Measurements from ENCODE around the gene OSM. TPM values are rescaled to one million over a fixed set of nuclear protein-coding genes. Genes with fewer than 3 reads are reported as not detected.

The OSM gene
- total RNA-seq, 4 donors from 2014 or later = 0.40 TPM; not detected in 3

DNA sequence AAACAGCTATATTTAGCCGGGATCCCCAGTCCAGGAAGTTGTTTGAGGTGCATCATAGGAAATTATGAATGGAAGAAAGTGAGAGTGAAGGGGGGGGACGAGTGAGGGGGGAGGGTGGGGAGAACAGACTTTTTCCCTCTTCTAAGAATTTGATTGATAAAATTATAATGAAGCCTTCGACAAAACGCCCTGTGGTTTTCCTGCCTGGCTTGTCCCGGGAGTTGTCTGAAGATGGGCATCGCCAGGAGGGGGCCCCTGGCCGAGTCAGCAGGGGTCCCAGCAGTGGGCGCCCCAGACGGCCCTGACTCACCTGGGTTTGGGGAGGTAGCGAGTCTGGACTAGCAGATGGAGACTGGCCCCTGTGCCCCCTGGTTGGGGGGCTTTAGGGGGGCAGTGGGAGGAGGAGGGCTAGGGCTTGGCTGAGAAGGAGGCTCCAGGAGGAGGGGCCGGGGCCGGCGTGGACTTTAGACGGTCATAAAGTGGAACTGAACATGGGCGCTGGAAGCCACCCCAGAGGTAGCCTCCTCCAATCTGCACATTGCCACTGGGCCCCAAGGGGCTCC is 19.8 kb downstream of the OSM start:
- DNase-seq = no peak
- Histone ChIP-seq H3K27me3 (no peaks in the 10 kb centered on the region), H3K4me1 (peaks cover 15 to 29% of the 10 kb centered on the region in 2 donors), H3K27ac (no peak overlapping the region), H3K9me3 (no peaks in the 10 kb centered on the region), H3K4me3 (replicated peaks in 1 of 3) (peak overlapping the region in 1 of 3 donors; percentile 24), H3K36me3 (no peaks in the 10 kb centered on the region)
- 21 to 30% methylated on average over 15 of the region's 15 CpGs for WGBS, 2 donors
- TF ChIP-seq POLR2A (IDR thresholded peaks at IDR 0.05) = no peak
- intact Hi-C loops (cut with DNase I) = no loop called here

DNA sequence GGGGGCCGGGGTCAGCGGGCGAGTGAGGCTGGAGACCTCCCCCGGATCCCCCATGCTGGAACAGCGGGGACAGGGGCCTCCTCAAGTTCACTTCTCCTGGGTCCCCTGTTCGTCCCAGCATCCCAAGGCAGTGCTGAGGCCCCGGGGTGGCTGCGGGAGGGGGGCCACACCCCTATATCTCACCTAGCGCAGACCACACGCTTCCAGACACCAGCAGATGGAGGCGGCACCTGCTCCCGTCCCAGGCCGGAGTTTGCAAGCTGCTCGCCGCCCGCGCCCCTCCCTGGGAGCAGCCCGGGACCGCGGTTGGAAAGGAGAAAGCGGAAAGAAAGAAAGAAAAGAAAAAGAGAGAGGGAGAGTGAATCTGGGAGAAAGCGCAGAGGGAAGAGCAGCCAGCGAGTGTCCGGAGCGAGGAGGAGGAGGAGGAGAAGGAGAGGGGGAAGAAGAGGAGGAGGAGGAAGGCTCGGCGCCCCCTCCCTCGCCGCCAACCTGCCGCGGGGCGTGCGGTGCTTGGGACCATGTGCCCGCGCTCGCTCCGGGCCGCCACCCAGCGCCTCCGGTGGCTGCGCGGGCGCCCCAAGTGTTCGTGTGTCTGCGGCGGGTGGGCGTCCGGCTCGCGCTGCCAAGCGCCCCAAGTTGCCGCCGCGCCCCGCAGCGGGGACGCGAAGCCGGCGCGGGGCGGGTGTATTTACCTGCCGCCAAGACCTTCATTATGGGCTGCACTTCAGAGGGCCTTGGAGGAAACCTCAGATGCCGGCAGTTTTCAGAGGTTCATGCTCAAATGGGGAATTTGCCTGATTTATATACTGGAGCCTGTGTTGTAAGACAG is 20.5 kb downstream of the OSM start, which contains the start of gene LIF:
LIF (minus strand) TSS at position 775 of the 829 bp plus-strand sequence; CDS start at position 711, 64 bp downstream.
- Histone ChIP-seq H3K9me3 (no peaks in the 10 kb centered on the region), H3K4me3 (replicated peaks in 1 of 3) (peak within 1 kb of the TSS; percentile 20 to 49 (median 24)), H3K27me3 (no peaks in the 10 kb centered on the region), H3K27ac (no peak within 1 kb of the TSS), H3K4me1 (peaks cover 15 to 29% of the 10 kb centered on the region in 2 donors), H3K36me3 (no peaks in the 10 kb centered on the region)
- TF ChIP-seq POLR2A (IDR thresholded peaks at IDR 0.05) = no peak
- TF ChIP-seq, protein P1, sequence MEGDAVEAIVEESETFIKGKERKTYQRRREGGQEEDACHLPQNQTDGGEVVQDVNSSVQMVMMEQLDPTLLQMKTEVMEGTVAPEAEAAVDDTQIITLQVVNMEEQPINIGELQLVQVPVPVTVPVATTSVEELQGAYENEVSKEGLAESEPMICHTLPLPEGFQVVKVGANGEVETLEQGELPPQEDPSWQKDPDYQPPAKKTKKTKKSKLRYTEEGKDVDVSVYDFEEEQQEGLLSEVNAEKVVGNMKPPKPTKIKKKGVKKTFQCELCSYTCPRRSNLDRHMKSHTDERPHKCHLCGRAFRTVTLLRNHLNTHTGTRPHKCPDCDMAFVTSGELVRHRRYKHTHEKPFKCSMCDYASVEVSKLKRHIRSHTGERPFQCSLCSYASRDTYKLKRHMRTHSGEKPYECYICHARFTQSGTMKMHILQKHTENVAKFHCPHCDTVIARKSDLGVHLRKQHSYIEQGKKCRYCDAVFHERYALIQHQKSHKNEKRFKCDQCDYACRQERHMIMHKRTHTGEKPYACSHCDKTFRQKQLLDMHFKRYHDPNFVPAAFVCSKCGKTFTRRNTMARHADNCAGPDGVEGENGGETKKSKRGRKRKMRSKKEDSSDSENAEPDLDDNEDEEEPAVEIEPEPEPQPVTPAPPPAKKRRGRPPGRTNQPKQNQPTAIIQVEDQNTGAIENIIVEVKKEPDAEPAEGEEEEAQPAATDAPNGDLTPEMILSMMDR (IDR thresholded peaks at IDR 0.05) = peak in 2 of 6 experiments; percentile 11 to 34
- intact Hi-C loops (cut with DNase I) = no loop called here
- WGBS, 2 donors = 1 to 3% methylated on average over 36 to 49 of the region's 64 CpGs
- peak in 1 of 2 donors; percentile 27 for DNase-seq

DNA sequence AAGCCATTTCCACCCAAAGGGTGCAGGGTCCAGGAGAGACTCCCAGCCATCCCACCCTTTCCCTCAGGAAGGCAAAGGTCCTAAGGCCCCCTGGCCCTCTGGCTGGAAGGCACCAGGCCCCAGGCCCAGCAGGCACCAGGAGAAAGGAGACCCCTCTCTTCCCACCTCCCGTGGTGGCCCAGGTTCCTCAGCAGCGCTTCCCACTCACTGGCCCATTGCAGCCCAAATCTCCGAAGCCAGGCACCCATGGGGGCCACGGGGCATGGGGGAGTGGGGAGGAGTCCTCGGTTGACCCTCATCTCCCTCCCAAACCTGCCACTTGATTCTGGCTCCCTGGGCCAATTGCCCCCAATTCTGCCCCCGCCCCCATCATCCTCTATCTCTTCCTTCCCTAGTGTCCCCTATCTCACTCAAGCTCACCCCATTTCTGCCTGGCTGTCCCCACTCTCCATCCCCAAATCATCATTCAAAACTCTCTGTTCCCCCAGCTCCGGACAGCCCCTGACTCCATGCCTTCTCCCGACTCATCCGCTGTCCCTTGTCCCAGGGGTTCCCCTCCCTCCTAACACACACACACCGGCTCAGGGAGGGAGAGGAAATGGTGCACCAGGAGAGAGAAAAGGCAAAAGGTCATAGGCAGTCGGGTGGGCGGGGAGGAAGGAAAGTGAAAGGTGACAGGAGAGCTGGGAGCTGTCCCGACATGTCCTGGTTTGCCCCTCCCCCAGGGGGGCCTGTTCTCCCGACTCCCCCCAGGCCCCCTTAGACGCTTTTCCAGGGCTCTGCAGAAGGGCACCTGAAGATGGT is 21.3 kb downstream of the OSM start:
- H3K9me3 ChIP-seq = no peaks in the 10 kb centered on the region
- intact Hi-C loops (cut with DNase I) = no loop called here
- H3K4me3 ChIP-seq (replicated peaks in 1 of 3) = peak overlapping the region in 2 of 3 donors; percentile 24 to 49
- WGBS, 2 donors = 54 to 55% methylated on average over 15 of the region's 15 CpGs
- H3K4me1 ChIP-seq = peaks cover 11 to 21% of the 10 kb centered on the region in 2 donors
- DNase-seq = peak in 1 of 2 donors; percentile 21
- H3K36me3 ChIP-seq = no peaks in the 10 kb centered on the region
- no peak overlapping the region for H3K27ac ChIP-seq
- no peaks in the 10 kb centered on the region for H3K27me3 ChIP-seq
- TF ChIP-seq, protein P1 (IDR thresholded peaks at IDR 0.05) = no peak
- TF ChIP-seq POLR2A (IDR thresholded peaks at IDR 0.05) = no peak

DNA sequence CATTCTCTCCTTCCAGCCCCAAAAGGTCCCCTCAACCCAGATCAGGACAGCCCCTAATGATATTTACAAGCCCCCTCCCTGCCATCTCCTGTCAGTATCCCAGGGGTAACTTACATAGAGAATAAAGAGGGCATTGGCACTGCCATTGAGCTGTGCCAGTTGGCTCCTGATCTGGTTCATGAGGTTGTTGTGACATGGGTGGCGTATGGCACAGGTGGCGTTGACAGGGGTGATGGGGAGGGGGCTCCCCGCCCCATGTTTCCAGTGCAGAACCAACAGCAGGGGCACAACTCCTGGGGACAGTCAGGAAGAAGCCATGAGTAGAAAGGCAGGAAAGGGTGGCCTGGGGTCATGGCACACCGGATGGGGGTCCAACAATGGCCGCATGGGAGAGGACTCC is 22.0 kb downstream of the OSM start:
- no peak for TF ChIP-seq POLR2A (IDR thresholded peaks at IDR 0.05)
- TF ChIP-seq, protein P1 (IDR thresholded peaks at IDR 0.05) = no peak
- 92 to 94% methylated on average over 5 of the region's 5 CpGs for WGBS, 2 donors
- no peak for DNase-seq
- intact Hi-C loops (cut with DNase I) = no loop called here
- Histone ChIP-seq H3K9me3 (no peaks in the 10 kb centered on the region), H3K4me1 (peaks cover 6 to 22% of the 10 kb centered on the region in 2 donors), H3K36me3 (no peaks in the 10 kb centered on the region), H3K27ac (no peak overlapping the region), H3K4me3 (replicated peaks in 1 of 3) (no peak overlapping the region), H3K27me3 (no peaks in the 10 kb centered on the region)

DNA sequence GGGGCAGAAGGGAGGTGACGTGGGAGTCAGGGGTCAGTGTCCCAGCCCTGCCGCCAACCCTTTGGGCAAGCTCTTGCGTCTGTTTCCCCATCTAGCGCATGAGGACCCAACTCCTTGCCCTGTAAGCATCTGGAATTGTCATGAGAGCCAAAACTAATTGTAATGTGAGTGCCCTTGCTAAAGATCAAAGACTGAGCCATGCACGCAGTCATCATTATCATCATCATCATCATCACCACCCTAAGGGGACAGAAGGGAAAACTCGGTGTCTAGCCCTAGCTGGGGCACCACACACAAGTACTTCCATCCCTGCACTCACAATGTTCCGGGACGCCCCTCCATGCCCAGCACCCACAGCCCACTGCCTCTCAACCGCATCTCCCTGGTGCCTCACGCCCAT is 22.6 kb downstream of the OSM start:
- Histone ChIP-seq H3K36me3 (no peaks in the 10 kb centered on the region), H3K4me3 (replicated peaks in 1 of 3) (no peak overlapping the region), H3K4me1 (peaks cover 6 to 22% of the 10 kb centered on the region in 2 donors), H3K27me3 (no peaks in the 10 kb centered on the region), H3K9me3 (no peaks in the 10 kb centered on the region), H3K27ac (no peak overlapping the region)
- TF ChIP-seq, protein P1 (IDR thresholded peaks at IDR 0.05) = no peak
- no peak for TF ChIP-seq POLR2A (IDR thresholded peaks at IDR 0.05)
- WGBS, 2 donors = 89% methylated on average over 10 of the region's 10 CpGs
- DNase-seq = no peak
- intact Hi-C loops (cut with DNase I) = no loop called here

Measured in thyroid gland (tissue), 4 donors.